IMR-90 (cell line): ENCODE measurements around the gene HS2ST1. TPM values are rescaled to one million over a fixed set of nuclear protein-coding genes. Genes with fewer than 3 reads are reported as not detected.

Experiments used
- ATAC-seq: fragments of 200-7000 bp; cut with Tn5 transposase; 2 replicates; pipeline ENCODE4 v1.9.1; 2020; ENCODE audit warnings: low read depth, mild to moderate bottlenecking, moderate library complexity
- BruUV-seq: library from RNA; stranded (reverse); fragments of 400-500 nt; replicated peaks from 2 replicates; lab custom pipeline; 2021; lab: Mats Ljungman, UMichigan
- CTCF ChIA-PET: fragments of 300-600 bp; formaldehyde crosslinking; extraction: SDS; loops from one replicate; lab custom pipeline; 2021; ENCODE audit warnings: antibody characterized with exemption; lab: Yijun Ruan, JAX
- POLR2A ChIA-PET: fragments of 300-600 bp; sonication (Branson Sonifier 250); formaldehyde crosslinking; loops from one replicate; lab custom pipeline; 2022; ENCODE audit warnings: antibody characterized with exemption; ENCODE audit not compliant: unreplicated experiment; lab: Charles Lee
- DNase-seq: peaks from one replicate; pipeline ENCODE4 v3.0.0; 2013
- H2AFZ ChIP-seq: replicated peaks from 2 replicates; pipeline ENCODE3; 2013; ENCODE audit warnings: low read length, mild to moderate bottlenecking; ENCODE audit not compliant: poor library complexity
- H2AK5ac ChIP-seq: 2 replicates; pipeline ENCODE4 v1.6.1; 2013; ENCODE audit warnings: low read depth, low read length, inconsistent platforms
- H2AK9ac ChIP-seq: replicated peaks from 2 replicates; pipeline ENCODE3; 2013; ENCODE audit warnings: mild to moderate bottlenecking, low read depth, low read length, moderate library complexity; ENCODE audit not compliant: poor library complexity
- H2BK120ac ChIP-seq: 2 replicates; pipeline ENCODE4 v1.6.1; 2013; ENCODE audit warnings: low read depth, low read length, inconsistent platforms
- H2BK15ac ChIP-seq: 3 replicates; pipeline ENCODE4 v1.6.1; 2013; ENCODE audit warnings: low read depth, low read length, inconsistent platforms
- H2BK20ac ChIP-seq: 2 replicates; pipeline ENCODE4 v1.6.1; 2013; ENCODE audit warnings: low read depth, mild to moderate bottlenecking, inconsistent platforms, low read length, moderate library complexity
- H2BK5ac ChIP-seq: 2 replicates; pipeline ENCODE4 v1.6.1; 2013; ENCODE audit warnings: mild to moderate bottlenecking, low read depth, low read length, inconsistent platforms; ENCODE audit not compliant: poor library complexity, severe bottlenecking
- H3K14ac ChIP-seq: replicated peaks from 2 replicates; pipeline ENCODE4 v1.6.1; 2013; ENCODE audit warnings: low read depth, low read length, inconsistent platforms
- H3K18ac ChIP-seq: 2 replicates; pipeline ENCODE4 v1.6.1; 2013; ENCODE audit warnings: low read depth, low read length, control low read depth
- H3K23ac ChIP-seq: 2 replicates; pipeline ENCODE4 v1.6.1; 2013; ENCODE audit warnings: low read depth, low read length, inconsistent platforms
- H3K27ac ChIP-seq: 2 replicates; pipeline ENCODE4 v1.5.1; 2013; ENCODE audit warnings: mild to moderate bottlenecking, control low read depth, low read length; ENCODE audit not compliant: insufficient read depth
- H3K27me3 ChIP-seq: 2 replicates; pipeline ENCODE4 v1.6.1; 2013; ENCODE audit warnings: low read length; ENCODE audit not compliant: control insufficient read depth, insufficient read depth
- H3K36me3 ChIP-seq: 2 replicates; pipeline ENCODE4 v1.6.1; 2013; ENCODE audit warnings: low read length, mixed read lengths; ENCODE audit not compliant: control insufficient read depth, insufficient read depth
- H3K4ac ChIP-seq: 2 replicates; pipeline ENCODE4 v1.6.1; 2013; ENCODE audit warnings: low read depth, low read length, inconsistent platforms
- H3K4me1 ChIP-seq: 2 replicates; pipeline ENCODE4 v1.6.1; 2013; ENCODE audit warnings: low read length, mixed read lengths; ENCODE audit not compliant: control insufficient read depth, insufficient read depth
- H3K4me2 ChIP-seq: 2 replicates; pipeline ENCODE4 v1.6.1; 2013; ENCODE audit warnings: low read depth, mild to moderate bottlenecking, control low read depth, low read length, moderate library complexity
- H3K4me3 ChIP-seq: 2 replicates; pipeline ENCODE4 v1.5.1; 2013; ENCODE audit warnings: low read depth, mild to moderate bottlenecking, control low read depth, low read length, moderate library complexity; ENCODE audit not compliant: insufficient read depth
- H3K56ac ChIP-seq: 2 replicates; pipeline ENCODE4 v1.6.1; 2013; ENCODE audit warnings: low read length, inconsistent platforms; ENCODE audit not compliant: insufficient read depth; ENCODE audit errors: extremely low read depth
- H3K79me1 ChIP-seq, 2 experiments: 2 replicates each; pipeline ENCODE4 v1.6.1; 2013; ENCODE audit warnings: low read length in 2 of 2, inconsistent platforms in 1 of 2, low read depth in 1 of 2
- H3K9ac ChIP-seq: 2 replicates; pipeline ENCODE4 v1.6.1; 2013; ENCODE audit warnings: low read depth, low read length, control low read depth
- H3K9me1 ChIP-seq: 2 replicates; pipeline ENCODE4 v1.6.1; 2013; ENCODE audit warnings: low read length, inconsistent platforms; ENCODE audit not compliant: insufficient read depth
- H3K9me3 ChIP-seq: 2 replicates; pipeline ENCODE4 v1.6.1; 2013; ENCODE audit warnings: low read length; ENCODE audit not compliant: control insufficient read depth, insufficient read depth
- H4K20me1 ChIP-seq: 2 replicates; pipeline ENCODE4 v1.6.1; 2013; ENCODE audit warnings: low read length, inconsistent platforms; ENCODE audit not compliant: insufficient read depth
- H4K5ac ChIP-seq: 2 replicates; pipeline ENCODE4 v1.6.1; 2013; ENCODE audit warnings: mild to moderate bottlenecking, low read depth, low read length, control low read depth
- H4K8ac ChIP-seq, 2 experiments: 2 replicates each; pipeline ENCODE4 v1.6.1; 2013; ENCODE audit warnings: low read depth in 2 of 2, low read length in 2 of 2, control low read depth in 1 of 2, inconsistent platforms in 1 of 2
- H4K91ac ChIP-seq: 2 replicates; pipeline ENCODE4 v1.6.1; 2013; ENCODE audit warnings: low read depth, low read length, inconsistent platforms; ENCODE audit not compliant: insufficient read depth
- BHLHE40 ChIP-seq: fragments of 150-350 bp; IDR thresholded peaks from 2 replicates; pipeline ENCODE4 v1.6.1; 2016; ENCODE audit warnings: mild to moderate bottlenecking, low read depth, low read length
- CEBPB ChIP-seq: IDR thresholded peaks from 2 replicates; pipeline ENCODE4 v1.6.1; 2012; ENCODE audit warnings: low read depth, low read length, improper control_type of control experiment
- CHD1 ChIP-seq: IDR thresholded peaks from 2 replicates; pipeline ENCODE4 v1.6.1; 2012; ENCODE audit warnings: low read depth, low read length, improper control_type of control experiment
- FOS ChIP-seq: fragments of 150-350 bp; IDR thresholded peaks from 2 replicates; pipeline ENCODE4 v1.6.1; 2016; ENCODE audit warnings: low read depth, low read length
- MAFK ChIP-seq: IDR thresholded peaks from 2 replicates; pipeline ENCODE4 v1.6.1; 2012; ENCODE audit warnings: low read depth, low read length, improper control_type of control experiment
- MAZ ChIP-seq: IDR thresholded peaks from 2 replicates; pipeline ENCODE4 v1.6.1; 2012; ENCODE audit warnings: low read depth, mild to moderate bottlenecking, low read length, improper control_type of control experiment, moderate library complexity, borderline replicate concordance
- MXI1 ChIP-seq: IDR thresholded peaks from 2 replicates; pipeline ENCODE4 v1.6.1; 2012; ENCODE audit warnings: low read depth, mild to moderate bottlenecking, low read length, moderate library complexity, borderline replicate concordance
- NFE2L2 ChIP-seq: fragments of 150-350 bp; IDR thresholded peaks from 2 replicates; pipeline ENCODE4 v1.6.1; 2016; ENCODE audit warnings: low read depth, mild to moderate bottlenecking, low read length
- POLR2A ChIP-seq: IDR thresholded peaks from 2 replicates; pipeline ENCODE4 v1.6.1; 2012; ENCODE audit warnings: mild to moderate bottlenecking, low read depth, low read length
- RAD21 ChIP-seq: IDR thresholded peaks from 2 replicates; pipeline ENCODE4 v1.6.1; 2012; ENCODE audit warnings: low read length, improper control_type of control experiment
- RCOR1 ChIP-seq: IDR thresholded peaks from 2 replicates; pipeline ENCODE4 v1.6.1; 2012; ENCODE audit warnings: mild to moderate bottlenecking, low read length, improper control_type of control experiment; ENCODE audit not compliant: insufficient replicate concordance
- RFX5 ChIP-seq: IDR thresholded peaks from 2 replicates; pipeline ENCODE4 v1.8.0; 2012; ENCODE audit warnings: low read depth, mild to moderate bottlenecking, low read length, moderate library complexity
- SMC3 ChIP-seq: fragments of 150-350 bp; IDR thresholded peaks from 2 replicates; pipeline ENCODE4 v1.6.1; 2016; ENCODE audit warnings: low read depth, mild to moderate bottlenecking, antibody characterized with exemption, low read length, moderate library complexity
- WGBS, 2 experiments: methylation state at CpG; one replicate each; pipeline versions ENCODE4 v1.1.5 to v1.1.7; 2013; ENCODE audit warnings: missing lambda C conversion rate in 2 of 2; ENCODE audit not compliant: insufficient read length in 1 of 2; ENCODE audit errors: extremely low coverage in 2 of 2; 5-methylcytosine and 5-hydroxymethylcytosine counted together
- dilution Hi-C: fragments of 300-500 bp; cut with HindIII; formaldehyde crosslinking; loops from one replicate; pipeline ENCODE4 v1.14.3; 2018; ENCODE audit warnings: low sequenced_read_pairs; ENCODE audit not compliant: unreplicated experiment
- in situ Hi-C: fragments of 300-500 bp; cut with MboI; formaldehyde crosslinking; loops from 3 replicates; pipeline ENCODE4 v1.14.3; 2019; ENCODE audit warnings: low sequenced_read_pairs, inconsistent platforms, mixed read lengths
- intact Hi-C: fragments of 100-400 bp; cut with micrococcal nuclease; formaldehyde crosslinking; loops from 2 replicates; pipeline ENCODE4 v1.10.0; 2022
- polyA plus RNA-seq, 3 experiments: library from polyadenylated mRNA; depleted of rRNA; stranded (reverse); fragments of >200 nt; gene quantifications; 2 replicates each; pipeline ENCODE4 v1.2.3, GENCODE V29; 2012; ENCODE audit warnings: low replicate concordance in 1 of 3
- total RNA-seq: library from RNA; depleted of rRNA; stranded (reverse); fragments of >200 nt; gene quantifications from 2 replicates; pipeline ENCODE4 v1.2.3, GENCODE V29; 2012
- TF ChIP-seq, protein P1 (sequence below): fragments of 150-350 bp; IDR thresholded peaks from 2 replicates; pipeline ENCODE4 v1.6.1; 2017; ENCODE audit warnings: mild to moderate bottlenecking, antibody characterized with exemption, low read length, low read depth
- TF ChIP-seq, protein P2 (sequence below): fragments of 150-350 bp; IDR thresholded peaks from 2 replicates; pipeline ENCODE4 v1.6.1; 2016; ENCODE audit warnings: low read depth, mild to moderate bottlenecking, low read length, moderate library complexity, borderline replicate concordance
- TF ChIP-seq, protein P3 (sequence below): conservative IDR thresholded peaks from 2 replicates; pipeline ENCODE4 v1.5.1; 2012; ENCODE audit warnings: mild to moderate bottlenecking, low read depth, low read length, improper control_type of control experiment

HS2ST1 gene
- total and polyA plus RNA-seq, 2 of the 4 experiments (the other 2 are of a cell fraction), result 7.8 to 13.1 TPM

DNA sequence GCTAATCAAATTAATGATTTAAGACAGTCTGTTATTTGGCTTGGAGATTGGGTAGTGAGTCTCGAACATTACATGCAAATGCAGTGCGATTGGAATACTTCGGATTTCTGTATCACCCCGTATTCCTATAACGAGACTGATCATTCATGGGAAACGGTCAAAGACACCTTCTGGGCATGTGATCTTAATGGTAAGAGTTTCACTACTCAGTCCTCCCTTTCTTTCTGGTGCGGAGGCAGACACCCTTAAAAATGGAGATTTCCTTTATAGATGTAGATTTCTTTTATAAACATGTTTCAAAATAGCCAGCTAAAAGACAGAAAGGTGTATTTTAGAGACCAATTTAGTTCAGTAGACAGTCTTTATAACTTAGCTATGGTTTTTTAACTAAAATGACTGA lies 74.4 kb downstream of the HS2ST1 start:
- H3K23ac ChIP-seq, result no peak overlapping the region
- CTCF ChIA-PET, result no interaction called here

More for the DNA sequence above, 74.4 kb downstream of the HS2ST1 start:
- Histone ChIP-seq H3K18ac (no peak overlapping the region), H3K4ac (no peak overlapping the region), H3K36me3 (no peaks in the 10 kb centered on the region), H4K8ac (no peak overlapping the region), H3K9ac (no peak overlapping the region), H2BK15ac (no peak overlapping the region), H2AK5ac (no peak overlapping the region), H3K9me1 (no peaks in the 10 kb centered on the region), H3K4me1 (no peaks in the 10 kb centered on the region), H2AK9ac (no peak overlapping the region), H4K20me1 (no peaks in the 10 kb centered on the region), H3K79me1 (no peaks in the 10 kb centered on the region; a peak in 1 of 4 replicates), H3K4me2 (no peak overlapping the region), H2AFZ (no peak overlapping the region), H3K9me3 (no peaks in the 10 kb centered on the region), H4K91ac (no peak overlapping the region), H2BK20ac (no peak overlapping the region), H2BK120ac (no peak overlapping the region), H3K56ac (no peak overlapping the region), H3K14ac (no peak overlapping the region), H3K27ac (no peak overlapping the region), H2BK5ac (no peak overlapping the region), H3K27me3 (no peaks in the 10 kb centered on the region), H4K5ac (no peak overlapping the region), H3K4me3 (no peak overlapping the region)
- dilution Hi-C loops, result no loop called here
- ATAC-seq, result no peak
- DNase-seq, result no peak
- WGBS, 2 experiments, result no CpG with 5 or more reads among the region's 7 CpGs
- no TSS peak for BruUV-seq
- intact Hi-C loops, result no loop called here
- in situ Hi-C loops, result no loop called here
- TF ChIP-seq BHLHE40, result no peak
- TF ChIP-seq SMC3, result no peak
- TF ChIP-seq RFX5, result no peak
- TF ChIP-seq MAZ, result no peak
- no peak for TF ChIP-seq CEBPB
- no peak for TF ChIP-seq CHD1
- no peak for TF ChIP-seq POLR2A
- no peak for TF ChIP-seq MXI1
- TF ChIP-seq, protein P1, sequence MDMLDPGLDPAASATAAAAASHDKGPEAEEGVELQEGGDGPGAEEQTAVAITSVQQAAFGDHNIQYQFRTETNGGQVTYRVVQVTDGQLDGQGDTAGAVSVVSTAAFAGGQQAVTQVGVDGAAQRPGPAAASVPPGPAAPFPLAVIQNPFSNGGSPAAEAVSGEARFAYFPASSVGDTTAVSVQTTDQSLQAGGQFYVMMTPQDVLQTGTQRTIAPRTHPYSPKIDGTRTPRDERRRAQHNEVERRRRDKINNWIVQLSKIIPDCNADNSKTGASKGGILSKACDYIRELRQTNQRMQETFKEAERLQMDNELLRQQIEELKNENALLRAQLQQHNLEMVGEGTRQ, result no peak
- no peak for TF ChIP-seq NFE2L2
- no peak for TF ChIP-seq FOS
- TF ChIP-seq RCOR1, result no peak
- TF ChIP-seq, protein P2, sequence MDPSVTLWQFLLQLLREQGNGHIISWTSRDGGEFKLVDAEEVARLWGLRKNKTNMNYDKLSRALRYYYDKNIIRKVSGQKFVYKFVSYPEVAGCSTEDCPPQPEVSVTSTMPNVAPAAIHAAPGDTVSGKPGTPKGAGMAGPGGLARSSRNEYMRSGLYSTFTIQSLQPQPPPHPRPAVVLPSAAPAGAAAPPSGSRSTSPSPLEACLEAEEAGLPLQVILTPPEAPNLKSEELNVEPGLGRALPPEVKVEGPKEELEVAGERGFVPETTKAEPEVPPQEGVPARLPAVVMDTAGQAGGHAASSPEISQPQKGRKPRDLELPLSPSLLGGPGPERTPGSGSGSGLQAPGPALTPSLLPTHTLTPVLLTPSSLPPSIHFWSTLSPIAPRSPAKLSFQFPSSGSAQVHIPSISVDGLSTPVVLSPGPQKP, result no peak
- TF ChIP-seq, protein P3, sequence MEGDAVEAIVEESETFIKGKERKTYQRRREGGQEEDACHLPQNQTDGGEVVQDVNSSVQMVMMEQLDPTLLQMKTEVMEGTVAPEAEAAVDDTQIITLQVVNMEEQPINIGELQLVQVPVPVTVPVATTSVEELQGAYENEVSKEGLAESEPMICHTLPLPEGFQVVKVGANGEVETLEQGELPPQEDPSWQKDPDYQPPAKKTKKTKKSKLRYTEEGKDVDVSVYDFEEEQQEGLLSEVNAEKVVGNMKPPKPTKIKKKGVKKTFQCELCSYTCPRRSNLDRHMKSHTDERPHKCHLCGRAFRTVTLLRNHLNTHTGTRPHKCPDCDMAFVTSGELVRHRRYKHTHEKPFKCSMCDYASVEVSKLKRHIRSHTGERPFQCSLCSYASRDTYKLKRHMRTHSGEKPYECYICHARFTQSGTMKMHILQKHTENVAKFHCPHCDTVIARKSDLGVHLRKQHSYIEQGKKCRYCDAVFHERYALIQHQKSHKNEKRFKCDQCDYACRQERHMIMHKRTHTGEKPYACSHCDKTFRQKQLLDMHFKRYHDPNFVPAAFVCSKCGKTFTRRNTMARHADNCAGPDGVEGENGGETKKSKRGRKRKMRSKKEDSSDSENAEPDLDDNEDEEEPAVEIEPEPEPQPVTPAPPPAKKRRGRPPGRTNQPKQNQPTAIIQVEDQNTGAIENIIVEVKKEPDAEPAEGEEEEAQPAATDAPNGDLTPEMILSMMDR, result no peak
- TF ChIP-seq MAFK, result no peak
- no peak for TF ChIP-seq RAD21
- POLR2A ChIA-PET, result no interaction called here
